Stimulated activated CD4-positive, alpha-beta T cell treated with anti-CD3 and anti-CD28 coated beads, TNF-alpha, amount 100 ng/mL, for 1 hour (primary cell): ENCODE results near the gene KIF5A.

ENCODE experiments used
- DNase-seq, 3 donors: peaks; one replicate each; pipeline ENCODE4 v3.0.0-alpha.2; 2020; ENCODE audit warnings: low read depth in 3 of 3, low spot score in 1 of 3

The KIF5A gene

GRCh38 chr12:57534991-57535543, 14.8 kb upstream of the KIF5A start:
- no peak for DNase-seq

DNA sequence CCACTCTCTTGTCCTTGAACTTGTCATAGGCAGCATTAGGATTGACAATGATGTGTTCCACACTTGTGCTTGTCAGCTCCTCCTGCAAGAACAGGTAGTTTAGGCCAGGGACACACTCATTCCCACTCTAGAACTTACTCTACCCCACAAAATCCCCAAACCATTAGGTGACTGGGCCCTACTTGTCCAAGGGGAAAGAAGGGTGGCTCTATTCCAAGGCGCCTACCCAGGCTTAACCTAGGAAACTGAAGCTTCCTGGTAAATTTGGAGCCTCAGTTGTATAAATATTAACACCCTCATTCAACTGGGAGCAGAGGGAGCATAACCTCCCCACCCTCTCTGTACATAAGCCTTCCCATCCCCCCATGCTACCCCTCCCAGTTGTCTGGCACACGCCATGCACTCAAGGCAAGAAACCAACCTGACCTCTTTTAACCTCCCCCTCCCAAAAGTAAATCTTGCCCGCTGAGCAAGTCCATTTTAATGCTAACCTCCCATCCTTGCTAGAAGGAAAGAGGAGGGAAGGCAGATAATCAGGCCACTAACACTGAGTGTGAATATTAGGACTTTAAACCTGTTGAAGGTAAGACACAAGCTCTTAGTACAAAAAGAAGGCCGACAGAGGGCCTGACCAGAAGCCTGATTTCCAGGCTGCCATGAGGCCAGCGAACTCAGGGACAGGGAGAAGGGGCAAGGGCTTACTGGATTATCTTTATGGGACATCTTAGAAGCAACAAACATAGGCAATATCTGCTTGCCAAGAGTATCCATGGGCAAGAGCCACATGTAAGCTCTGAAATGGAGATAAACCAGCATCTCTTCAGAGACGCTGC, 13.9 kb upstream of the KIF5A start:
- DNase-seq: no peak

GRCh38 chr12:57536597-57536942, 13.3 kb upstream of the KIF5A start:
- DNase-seq: no peak

- DNase-seq: no peak
These were observed 10.6 kb upstream of the KIF5A start for GRCh38 chr12:57539134-57539768.

- DNase-seq: no peak
These were observed 8.8 kb upstream of the KIF5A start for GRCh38 chr12:57541001-57541400.

DNA sequence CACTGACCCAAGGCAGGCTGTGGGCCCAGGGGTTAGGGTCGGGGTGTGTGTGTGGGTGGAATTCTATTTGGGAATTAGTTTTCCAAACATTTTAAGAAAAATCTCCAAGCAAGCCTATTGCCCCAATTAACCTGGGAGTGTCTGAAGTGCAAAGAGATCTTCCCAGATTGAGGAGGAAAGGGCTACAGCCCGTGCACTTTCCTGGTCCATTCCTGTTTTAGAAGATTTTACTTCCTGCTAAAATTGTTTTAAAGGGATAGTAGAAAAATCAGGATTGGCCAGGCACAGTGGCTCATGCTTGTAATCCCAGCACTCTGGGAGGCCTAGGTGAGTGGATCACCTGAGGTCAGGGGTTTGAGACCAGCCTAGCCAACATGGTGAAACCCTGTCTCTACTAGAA, 8.1 kb upstream of the KIF5A start:
- no peak for DNase-seq

- DNase-seq: no peak
These were observed 6.3 kb upstream of the KIF5A start for GRCh38 chr12:57543581-57543980.

DNA sequence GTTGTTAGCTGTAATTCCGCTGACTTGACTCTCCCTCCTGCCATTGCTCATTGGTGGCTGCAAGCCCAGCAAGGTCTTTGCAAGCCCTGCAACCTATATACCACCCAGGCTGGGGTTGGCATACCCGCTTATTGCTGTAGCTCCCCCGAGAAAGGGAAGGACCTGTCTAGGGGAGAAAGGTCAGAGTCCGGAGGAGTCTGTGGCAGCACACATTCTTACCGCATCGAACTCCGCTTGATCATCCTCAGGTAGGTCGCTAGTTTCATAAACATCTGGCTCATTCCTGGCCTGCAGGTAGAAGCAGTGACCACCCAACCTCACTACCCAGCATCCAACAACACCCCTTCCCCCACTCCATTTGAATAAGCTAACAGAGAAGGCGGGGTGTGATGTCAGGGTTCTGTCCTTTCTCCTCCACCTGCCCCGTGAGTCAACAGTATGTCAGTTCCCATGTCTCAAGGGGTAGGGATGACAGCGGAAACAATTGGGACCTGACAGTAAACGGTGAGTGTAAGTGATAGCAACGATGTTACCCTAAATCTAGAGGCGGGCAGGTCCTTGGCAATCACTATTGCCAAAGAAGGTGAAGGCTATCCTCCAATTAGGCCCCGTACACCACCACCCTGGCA, 3.9 kb upstream of the KIF5A start:
- no peak for DNase-seq

DNA sequence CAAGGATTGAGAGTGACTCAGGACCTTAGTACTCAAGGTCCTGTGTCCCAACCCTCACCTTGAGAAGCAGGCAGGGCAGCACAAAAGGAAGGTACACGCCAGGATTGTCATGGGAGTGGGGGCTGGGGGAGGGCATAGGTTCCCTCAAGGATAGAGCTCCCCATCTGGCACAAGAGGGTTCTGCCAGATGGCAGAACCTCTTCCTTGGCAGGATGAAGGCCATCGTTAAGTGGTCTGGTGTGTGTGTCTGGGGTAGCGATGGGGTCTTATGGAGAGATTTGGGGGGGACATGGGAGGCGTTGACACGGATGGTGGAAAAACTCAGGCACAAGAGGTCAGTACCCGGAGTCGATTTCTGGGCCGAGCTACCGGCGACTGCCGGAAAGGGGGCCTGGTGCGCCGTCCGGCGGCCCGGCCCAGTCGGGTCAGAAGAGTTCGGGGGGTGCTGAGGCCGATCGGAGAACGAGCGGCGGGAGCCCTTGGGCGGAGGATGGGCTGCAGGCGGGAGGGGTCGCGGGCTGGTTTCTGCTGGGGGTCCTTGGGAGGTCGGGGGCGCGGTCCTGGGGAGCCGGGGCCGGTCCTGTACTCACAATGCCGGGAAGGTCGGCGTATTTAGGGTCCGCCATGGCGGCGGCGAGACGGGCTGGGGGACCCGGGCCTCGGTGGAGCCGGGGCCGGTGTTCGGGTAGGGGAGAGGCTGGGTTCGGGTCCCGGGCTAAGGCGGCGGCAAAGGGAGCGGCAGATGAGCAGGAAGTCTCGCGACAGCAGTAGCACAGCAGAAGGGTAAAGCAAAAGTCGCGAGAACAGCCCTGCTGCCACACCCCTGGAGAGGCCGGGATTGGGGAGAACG, 3.2 kb upstream of the KIF5A start, which contains the start of gene DCTN2:
Gene DCTN2 (minus strand): TSS at position 755 of the 850 bp plus-strand sequence. CDS start 129 bp downstream, at position 626.
- DNase-seq: peak; percentile 80

DNA sequence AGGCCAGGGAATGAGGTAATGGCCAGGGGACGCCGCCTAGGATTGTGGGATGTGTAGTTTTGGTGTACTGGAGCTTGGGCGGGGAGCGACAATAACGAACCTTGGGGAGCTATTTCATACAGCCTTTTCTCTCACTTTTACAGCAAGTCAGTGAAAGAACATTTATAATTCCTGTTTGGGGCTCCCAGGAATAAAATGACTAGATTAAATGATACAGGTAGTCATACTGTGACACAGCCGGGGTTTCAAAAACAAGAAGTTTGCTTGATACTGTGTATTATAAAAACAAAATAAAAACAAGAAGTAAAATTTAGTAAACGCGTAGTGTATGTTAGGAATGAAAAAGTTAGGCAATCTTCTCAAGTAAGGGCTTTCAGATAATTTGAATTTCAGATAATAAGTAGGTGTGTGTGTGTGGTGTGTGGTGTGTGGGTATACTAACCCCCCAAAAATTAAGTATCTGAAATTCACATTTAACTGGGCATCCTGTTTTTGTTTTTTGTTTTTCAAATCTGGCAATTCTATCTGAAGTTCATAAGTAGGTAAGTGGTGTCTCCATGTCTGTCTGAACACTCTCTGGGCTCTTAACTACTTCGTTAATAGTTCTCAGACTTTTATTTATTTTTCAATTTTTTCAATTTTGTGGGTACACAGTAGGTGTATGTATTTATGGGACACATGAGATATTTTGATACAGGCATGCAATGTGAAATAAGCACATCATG, 2.4 kb upstream of the KIF5A start:
- no peak for DNase-seq

DNA sequence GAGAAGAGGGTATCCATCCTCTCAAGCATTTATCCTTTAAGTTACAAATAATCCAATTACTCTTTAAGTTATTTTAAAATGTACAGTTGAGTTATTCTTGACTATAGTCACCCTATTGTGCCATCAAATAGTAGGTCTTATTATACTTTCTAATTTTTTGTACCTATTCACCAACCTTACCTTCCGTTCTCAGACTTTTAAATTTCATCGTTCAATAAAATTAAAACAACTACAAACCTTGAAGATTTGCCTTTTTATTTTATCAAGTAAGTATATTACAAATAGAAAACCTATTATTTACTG, 1.9 kb upstream of the KIF5A start:
- DNase-seq: no peak

DNA sequence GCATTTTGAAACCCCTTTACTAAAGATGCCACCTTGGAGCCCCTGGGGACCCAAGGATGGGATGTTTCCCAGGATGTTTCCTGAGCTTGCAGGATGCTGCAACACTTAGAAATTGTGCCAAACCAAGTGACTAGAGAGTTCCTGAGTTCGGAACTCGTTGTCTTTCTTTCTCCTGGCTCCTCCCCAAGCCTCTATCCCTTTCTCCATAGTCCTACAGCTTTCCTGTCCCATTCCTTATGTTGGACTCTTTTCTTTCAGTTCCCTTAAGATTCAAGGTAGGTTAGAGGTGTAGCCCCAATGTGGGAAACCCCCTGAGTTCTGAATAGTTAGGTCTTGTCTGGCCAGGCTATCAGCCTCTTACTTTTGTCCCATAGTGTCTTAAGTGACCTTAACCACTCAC, 1.4 kb upstream of the KIF5A start:
- no peak for DNase-seq

- no peak for DNase-seq
These were observed 488 bp upstream of the KIF5A start for GRCh38 chr12:57549203-57549908.

GRCh38 chr12:57550641-57551549, 1.1 kb downstream of the KIF5A start:
- DNase-seq: no peak

GRCh38 chr12:57551637-57552305, 1.9 kb downstream of the KIF5A start:
- DNase-seq: no peak

DNA sequence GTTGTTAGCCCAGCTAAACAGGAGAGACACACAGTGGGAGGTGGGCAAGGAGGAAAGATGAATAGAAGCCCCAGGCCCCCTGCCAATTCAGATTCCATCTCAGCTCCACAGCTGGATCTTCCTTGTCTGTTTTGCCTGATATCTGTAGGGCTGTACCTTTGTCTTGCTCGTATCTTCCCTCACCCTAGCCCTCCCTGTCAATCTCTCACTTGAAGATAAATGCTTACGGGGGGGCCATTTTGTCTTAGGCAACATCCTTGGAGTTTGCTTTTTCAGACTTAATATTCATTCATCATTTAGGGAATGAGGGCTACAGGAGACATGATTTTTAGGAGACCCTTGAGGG, 2.4 kb downstream of the KIF5A start:
- DNase-seq: no peak

- no peak for DNase-seq
These were observed 3.0 kb downstream of the KIF5A start for GRCh38 chr12:57552835-57553313.
